HG03097 (cell line): ENCODE measurements around the gene CEL.
A peak's percentile ranks its signal among the peaks of the same experiment; 100 is the strongest.
"Not testable (repeated sequence)": the region's sequence is repeated elsewhere in the genome, so short reads cannot be mapped to it uniquely, and the experiment has no call there.

Experiments used
- ATAC-seq: cut with Tn5 transposase; IDR thresholded peaks from one replicate; pipeline ENCODE4 v1.9.1; 2021; ENCODE audit not compliant: unreplicated experiment, low FRiP score

CEL gene

DNA sequence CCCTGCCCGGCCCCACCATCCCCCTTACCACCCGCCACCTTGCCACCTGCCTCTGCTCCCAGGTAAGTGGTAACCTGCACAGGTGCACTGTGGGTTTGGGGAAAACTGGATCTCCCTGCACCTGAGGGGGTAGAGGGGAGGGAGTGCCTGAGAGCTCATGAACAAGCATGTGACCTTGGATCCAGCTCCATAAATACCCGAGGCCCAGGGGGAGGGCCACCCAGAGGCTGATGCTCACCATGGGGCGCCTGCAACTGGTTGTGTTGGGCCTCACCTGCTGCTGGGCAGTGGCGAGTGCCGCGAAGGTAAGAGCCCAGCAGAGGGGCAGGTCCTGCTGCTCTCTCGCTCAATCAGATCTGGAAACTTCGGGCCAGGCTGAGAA lies at the start of gene CEL:
Gene CEL (plus strand): TSS at position 218 of the 382 bp plus-strand sequence. CDS start 22 bp downstream, at position 240.
- ATAC-seq: not testable (repeated sequence)

DNA sequence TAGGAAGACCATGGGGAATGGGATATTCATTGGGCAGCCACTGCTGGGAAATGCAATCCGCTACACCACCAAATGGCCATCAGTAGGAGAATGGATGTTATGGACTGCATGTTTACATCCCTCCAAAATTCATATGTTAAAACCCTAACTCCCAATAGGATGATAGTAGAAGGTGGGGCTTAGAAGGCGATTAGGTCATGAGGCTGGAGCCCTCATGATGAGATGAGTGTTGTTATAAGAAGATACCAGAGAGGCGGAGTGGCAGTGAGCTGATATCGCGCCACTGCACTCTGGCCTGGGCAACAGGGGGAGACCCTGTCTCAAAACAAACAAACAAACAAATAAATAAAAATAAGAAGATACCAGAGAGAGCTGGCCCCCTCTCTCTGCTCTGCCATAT lies 47.1 kb upstream of the CEL start:
- no peak for ATAC-seq

DNA sequence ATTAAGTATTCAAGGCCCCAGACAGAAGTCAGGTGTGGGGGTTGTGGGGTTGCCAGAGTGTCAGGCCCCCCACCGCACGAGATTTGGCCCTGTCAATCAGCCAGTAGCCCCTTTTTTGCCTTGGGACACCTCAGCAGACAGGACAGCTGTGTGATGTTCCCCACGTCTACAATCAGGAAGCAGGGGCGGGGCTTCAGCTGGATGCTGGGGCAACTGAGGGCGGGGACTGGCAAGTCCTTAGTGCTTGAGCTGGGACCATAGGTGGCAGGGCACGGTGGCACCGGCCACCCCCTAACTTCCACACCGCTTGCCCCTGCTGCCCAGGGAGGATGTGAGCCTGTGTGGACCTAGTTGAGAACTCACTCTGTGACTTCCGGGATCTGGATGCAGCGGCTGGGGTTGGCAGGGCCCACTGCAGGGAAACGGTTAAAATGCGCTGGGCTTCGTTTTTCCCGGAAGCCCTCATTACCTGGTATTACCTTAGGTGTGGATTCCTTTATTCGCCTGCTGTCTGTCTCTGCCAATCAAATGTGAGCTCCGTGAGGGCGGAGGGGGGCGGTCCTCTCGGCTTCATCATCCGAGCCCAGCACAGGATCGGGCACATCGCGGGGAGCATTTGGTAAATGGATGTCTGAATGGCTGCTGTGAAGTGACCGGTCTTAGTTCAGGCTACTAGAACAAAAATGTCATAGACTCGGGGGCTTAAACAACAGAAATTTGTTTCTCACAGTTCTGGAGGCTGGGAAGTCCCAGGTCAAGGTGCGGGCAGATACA lies 38.5 kb upstream of the CEL start:
- ATAC-seq: no peak

DNA sequence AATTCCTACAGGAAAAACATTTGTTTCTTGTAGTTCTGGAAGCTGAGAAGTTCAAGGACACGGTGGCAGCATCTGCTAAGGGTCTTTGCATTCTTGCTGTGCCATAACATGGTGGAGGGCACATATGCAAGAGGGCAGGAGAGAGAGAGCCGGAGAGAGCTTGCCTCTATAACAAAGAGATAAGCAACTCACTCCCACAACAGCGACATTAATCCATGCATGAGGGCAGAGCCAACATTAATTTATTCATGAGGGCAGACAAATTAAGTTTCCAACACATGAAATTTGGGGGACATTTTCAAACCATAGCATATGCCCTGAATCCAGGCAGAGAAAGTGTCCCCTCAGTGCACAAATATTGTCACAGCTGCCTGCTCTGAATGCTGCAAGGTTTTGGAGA lies 35.4 kb upstream of the CEL start:
- no peak for ATAC-seq

DNA sequence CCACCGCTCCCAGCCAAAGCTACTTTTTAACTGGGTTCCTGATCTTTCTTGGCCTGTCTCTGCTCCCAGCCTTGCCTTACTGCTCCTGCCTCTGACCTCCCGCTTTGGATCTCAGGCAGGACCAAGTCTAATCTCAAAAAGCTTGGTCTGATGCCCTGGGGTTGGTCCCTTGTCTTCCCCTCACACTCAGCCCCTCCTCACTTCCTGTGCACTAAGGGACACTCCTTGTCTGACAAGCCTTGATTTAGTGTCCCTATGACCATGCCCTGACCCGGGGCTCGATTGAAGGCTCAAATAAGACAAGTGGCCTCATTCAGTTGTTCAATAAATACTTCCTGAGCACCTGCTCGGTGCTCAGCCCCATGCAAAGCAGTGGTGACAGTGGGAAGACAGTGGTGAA lies 34.6 kb upstream of the CEL start:
- no peak for ATAC-seq

DNA sequence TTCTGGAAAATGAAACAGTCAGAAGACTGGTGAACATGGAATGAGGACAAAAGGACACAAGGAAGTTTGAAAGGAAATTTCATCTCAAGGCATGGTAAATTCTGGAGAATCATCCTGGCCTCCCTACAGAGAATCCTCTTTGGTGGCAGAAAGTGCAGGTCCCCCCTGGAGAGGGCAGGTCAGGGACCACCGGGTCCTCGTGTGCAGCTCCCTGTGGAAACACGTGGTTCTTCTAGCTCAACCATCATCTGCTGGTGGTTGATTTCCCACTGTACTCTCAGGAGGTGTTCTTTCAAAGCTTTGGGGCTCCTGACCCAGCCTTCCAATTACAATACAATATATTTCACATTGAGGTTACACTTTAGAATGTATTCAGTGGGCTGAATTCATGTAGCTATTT lies 33.6 kb upstream of the CEL start:
- ATAC-seq: no peak

DNA sequence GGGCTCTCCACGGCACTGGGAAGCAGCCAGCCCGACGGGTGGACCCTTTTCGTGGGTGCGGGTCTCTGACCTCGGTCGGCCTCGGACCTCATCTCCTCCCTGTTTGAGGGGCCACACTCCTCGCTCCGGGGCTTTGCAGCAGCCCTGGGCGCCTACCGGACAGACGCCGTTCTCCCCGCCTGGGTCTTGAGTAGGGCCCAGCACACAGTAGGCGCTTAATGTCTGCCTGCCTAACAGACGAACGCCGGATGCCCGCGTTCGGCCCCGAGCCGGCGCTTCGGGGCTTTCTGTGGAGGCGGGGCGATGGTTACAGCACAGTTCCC lies 31.8 kb upstream of the CEL start:
- no peak for ATAC-seq

DNA sequence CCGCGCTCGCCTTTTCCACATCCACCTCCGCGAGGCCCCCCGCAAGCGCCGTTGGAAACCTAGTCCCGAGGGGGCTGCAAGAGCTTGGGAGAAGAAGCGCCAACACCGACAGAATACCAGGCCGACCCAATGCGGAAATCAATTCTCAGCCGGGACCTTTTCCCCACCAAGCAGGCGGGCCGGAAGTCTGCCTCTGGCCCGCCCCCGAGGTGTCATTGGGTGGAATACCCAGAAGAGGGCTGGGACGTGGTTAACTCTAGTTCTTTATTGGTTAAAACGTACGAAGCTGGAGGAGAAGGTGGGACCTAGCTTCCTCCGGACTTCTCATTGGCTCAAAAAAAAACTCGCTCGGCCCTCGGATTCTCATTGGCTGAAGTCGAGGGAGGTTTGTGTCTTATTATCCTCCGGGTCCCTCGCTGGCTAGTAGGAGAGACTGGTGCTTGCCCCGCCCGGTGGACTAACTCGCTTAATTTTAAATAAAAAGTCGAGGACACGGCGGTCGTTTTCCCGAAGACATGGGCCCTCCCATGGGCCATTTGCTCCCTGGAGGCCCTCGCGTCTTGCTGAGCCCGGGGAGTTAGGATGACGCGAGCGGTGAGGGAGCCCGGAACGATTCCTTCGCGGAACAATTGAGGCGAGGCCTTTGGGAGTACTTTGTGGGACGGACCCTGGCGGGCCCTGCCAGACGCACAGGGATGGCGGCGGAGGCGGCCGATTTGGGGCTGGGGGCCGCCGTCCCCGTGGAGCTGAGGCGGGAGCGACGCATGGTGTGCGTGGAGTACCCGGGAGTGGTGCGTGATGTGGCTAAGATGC lies 31.3 kb upstream of the CEL start, which contains the start of gene GTF3C5:
Gene GTF3C5 (plus strand): TSS at position 681 of the 813 bp plus-strand sequence. CDS start 15 bp downstream, at position 696.
- ATAC-seq: peak; percentile 93

DNA sequence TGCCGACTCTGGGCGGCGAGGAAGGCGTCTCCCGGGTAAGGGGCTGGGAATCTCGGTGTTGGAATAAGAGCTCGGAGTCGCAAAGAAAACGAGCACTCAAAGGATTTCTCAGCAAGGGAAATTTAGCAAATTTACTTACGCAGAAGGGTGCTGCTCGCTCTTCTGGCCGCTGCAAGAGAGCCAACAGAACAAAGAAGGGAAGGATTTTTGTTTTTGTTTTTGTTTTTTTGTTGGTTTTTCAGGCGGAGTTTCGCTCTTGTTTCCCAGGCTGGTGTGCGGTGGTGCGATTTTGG lies 30.7 kb upstream of the CEL start:
- no peak for ATAC-seq

DNA sequence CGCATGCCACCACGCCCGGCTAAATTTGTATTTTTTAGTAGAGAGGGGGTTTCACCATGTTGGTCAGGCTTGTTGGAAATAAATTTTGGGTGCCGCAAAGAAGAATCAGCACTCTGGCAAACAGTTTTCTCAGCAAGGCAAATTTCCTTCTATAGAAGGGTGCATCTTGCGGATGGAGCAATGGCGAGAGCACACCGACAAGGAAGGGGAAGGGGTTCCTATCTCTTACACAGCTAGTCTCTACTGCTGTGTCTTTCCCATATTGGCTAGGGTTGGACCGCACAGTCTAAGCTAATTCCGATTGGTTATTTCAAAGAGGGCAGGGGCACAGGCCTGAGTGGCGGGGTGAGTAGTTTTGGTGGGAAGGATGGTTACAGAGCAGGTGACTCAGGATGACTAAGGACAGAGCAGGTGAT lies 30.3 kb upstream of the CEL start:
- no peak for ATAC-seq

DNA sequence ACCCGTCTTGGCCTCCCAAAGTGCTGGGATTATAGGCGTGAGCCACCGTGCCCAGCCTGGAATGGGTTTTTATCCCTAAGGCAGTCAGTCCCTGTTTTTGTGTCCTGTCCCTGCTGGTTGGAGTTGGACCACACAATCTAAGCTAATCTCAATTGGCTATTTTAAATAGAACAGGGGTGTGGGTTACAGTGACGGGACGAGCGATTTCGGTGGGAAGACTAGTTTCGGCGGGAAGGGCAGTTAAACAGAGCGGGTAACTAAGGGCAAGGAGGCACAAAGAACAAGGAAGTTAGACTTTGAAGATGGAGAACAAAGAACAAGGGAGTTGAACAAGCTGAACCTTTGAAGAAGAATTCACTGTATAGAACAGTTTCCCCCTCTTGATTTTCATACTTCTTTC lies 29.6 kb upstream of the CEL start:
- no peak for ATAC-seq

DNA sequence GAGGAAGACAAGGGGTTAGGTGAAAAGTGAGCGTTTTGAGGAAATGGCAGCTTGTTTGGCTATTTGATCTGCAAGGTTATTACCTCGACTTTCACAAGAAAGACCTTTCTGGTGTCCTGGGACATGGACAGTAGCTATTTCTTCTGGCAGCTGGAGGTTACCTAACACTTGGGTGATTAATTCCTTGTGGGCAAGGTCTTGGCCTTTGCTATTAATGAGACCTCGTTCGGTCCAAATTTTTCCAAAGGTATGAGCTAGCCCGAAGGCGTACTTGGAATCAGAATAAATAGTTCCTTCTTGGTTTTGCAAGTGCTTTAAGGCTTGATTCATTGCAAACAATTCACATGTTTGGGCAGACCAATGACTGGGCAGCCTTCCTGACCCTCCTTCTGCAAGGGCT lies 26.1 kb upstream of the CEL start:
- no peak for ATAC-seq

DNA sequence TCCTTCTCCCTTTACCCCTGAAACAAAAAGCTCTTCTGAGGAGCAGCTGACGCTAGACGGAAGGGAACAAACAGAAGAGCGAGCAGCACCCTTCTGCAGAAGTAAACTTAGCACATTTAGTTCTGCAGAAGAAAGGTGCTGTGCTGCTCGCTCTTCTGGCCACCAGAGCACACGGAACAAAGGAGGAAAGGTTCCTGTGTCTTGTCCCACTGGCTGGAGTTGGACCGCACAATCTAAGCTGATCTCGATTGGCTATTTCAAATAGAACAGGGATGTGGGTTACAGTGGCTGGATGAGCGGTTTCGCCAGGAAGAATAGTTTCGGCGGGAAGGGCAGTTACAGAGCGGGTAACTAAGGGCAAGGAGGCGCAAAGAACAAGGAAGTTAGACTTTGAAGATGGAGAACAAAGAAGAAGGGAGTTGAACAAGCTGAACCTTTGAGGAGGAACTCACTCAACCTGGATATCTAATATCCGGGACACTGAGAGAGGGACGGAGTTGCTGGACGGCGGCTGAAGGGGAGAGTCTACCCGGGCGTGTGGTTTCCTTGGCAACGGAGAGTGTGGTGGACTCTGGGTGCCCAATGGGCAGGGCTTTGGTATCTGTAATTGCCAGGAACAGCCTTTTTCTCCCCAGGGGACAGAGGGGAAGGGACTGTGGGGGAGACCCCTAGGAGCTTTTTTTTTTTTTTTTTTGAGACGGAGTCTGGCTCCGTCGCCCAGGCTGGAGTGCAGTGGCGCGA lies 23.8 kb upstream of the CEL start:
- no peak for ATAC-seq

DNA sequence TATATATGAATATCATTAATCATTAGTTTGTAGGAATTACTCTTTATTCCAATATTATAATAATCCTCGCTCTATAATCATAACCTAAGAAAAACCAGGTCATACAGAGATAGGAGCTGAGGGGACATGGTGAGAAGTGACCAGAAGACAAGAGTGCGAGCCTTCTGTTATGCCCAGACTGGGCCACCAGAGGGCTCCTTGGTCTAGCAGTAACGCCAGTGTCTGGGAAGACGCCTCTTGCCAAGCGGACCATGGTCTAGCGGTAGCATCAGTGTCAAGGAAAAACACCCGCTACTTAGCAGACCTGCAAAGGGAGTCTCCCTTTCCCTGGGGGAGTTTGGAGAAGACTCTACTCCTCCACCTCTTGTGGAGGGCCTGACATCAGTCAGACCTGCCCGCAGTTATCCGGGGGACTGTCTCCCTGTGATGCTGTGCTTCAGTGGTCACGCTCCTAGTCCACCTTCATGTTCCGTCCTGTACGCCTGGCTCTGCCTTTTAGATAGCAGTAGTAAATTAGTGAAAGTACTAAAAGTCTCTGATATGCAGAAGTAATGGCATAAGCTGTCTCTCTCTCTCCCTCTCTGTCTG lies 20.8 kb upstream of the CEL start:
- ATAC-seq: not testable (repeated sequence)

DNA sequence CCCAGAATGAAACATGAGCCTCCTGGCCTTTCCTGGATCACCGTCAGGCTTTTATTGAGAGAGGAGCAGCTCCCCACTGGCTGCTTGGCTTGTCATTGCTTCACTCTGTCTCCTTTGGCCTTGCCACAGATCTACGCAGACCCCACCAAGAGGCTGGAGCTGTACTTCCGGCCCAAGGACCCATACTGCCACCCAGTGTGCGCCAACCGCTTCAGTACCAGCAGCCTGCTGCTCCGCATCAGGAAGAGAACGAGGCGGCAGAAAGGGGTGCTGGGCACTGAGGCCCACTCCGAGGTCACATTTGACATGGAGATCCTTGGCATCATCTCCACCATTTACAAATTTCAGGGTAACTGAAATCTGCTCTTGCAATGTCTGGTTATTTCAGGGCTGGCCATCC lies 19.8 kb upstream of the CEL start:
- no peak for ATAC-seq

DNA sequence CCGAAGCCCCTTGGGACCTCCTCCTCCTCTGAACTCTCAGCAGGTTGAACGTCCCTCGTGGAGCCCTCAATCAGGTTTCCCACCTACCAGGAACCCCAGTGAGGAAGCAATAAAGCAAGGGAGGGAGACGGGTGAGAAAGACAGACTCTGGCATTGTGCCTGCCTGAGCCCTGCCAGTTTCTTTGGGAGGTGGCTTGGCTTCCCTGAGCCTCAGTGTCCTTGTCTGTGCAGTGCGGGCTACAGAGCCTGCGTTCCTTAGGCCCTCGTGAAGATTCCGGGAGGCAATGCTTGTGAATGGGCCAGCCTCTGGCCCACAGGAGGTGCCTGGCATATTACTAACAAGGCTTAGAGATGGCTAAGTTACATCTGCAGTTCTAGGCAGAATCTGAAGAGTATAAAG lies 19.1 kb upstream of the CEL start:
- ATAC-seq: no peak

DNA sequence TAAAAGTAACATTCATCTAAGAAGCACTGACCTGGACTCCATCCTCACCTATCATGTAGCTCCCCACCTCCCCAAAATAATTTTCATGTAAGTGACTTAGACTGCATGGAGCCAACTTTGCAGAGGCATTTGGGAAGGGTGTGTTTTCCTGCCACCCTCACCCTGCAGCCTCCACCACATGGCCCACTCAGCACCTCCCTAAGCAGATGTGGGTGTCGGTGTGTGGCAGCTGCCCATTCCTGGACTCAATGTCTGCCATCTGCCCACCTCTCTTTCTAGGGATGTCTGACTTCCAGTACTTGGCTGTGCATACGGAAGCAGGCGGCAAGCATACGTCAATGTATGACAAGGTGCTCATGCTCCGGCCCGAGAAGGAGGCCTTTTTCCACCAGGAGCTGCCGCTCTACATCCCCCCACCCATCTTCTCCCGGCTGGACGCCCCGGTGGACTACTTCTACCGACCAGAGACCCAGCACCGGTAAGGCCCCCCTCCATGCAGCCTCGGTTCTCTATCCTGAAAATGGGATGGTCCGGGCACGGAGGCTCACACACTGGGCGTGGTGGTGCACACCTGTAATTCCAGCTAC lies 18.2 kb upstream of the CEL start:
- ATAC-seq: no peak

DNA sequence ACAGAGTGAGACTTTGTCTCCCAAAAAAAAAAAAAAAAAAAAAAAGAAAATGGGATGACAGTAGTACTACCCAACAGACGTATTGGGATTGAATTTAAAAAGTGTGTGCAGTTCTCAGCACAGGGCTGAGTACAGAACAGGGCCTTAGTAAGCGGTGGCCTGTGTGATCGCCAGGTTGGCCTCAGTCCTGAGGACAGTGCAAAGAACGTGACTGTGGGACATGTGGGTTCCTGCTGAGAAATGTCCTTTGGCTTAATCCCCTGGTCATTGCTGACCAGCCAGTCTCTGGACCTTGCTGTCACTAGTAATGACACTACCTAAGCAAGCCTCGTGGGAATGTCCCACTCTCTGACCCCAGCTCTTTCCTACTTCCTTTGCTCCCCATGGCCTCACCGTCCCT lies 17.7 kb upstream of the CEL start:
- ATAC-seq: no peak

DNA sequence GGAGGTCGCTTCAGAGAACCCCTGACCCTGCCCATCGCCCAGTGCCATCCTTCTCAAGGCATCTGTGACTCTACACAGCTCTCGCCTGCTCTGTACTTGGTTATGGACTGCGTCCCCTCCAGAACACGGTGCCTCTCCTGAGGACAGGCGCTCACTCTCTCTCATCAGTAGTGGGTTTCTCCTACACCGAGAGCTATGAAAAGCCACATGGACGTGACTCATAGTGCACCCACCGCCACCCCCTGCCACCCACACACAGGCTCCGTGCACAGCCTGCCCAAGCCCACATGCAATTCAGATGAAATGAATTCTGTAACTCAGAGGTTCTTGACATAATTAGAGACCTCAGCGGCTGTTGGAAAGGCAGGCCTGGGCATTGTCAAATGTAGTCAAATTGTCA lies 17.1 kb upstream of the CEL start:
- ATAC-seq: no peak

DNA sequence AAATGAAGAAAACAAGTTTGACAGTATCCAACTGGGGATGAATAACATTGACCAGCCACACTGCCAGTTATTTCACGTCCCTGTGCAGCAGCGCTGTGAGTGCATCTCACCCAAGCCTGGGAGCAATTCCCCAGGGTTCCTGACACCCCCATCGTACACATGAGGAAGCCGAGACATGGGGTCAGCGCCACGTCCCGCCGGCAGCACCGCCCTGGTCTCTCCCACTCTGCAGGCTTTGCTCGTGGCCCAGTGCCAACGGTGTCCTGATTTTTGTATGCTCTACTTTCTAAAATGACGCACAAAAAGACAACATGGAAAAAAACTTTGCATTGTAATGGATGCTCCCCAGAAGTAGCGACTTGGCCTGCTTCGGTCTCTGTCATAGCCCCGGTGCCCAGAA lies 16.6 kb upstream of the CEL start:
- ATAC-seq: no peak
